Subcutaneous abdominal adipose tissue (tissue), 5 donors: ENCODE measurements around the gene BMI1.

Source experiments
- H3K27ac ChIP-seq: one replicate; pipeline ENCODE4 v1.7.0; 2013; ENCODE audit warnings: low read depth, mild to moderate bottlenecking, inconsistent platforms, low read length, moderate library complexity
- H3K27me3 ChIP-seq, 5 donors: one replicate each; pipeline ENCODE4 v1.7.0; 2013; ENCODE audit warnings: low read length in 5 of 5, inconsistent platforms in 1 of 5; ENCODE audit not compliant: control insufficient read depth in 5 of 5, insufficient read depth in 4 of 5
- H3K36me3 ChIP-seq, 5 donors: one replicate each; pipeline ENCODE4 v1.7.0; 2013; ENCODE audit warnings: low read length in 5 of 5; ENCODE audit not compliant: control insufficient read depth in 5 of 5, insufficient read depth in 5 of 5
- H3K4me1 ChIP-seq, 5 donors: one replicate each; pipeline ENCODE4 v1.7.0; 2013; ENCODE audit warnings: low read length in 5 of 5, mild to moderate bottlenecking in 3 of 5, moderate library complexity in 1 of 5; ENCODE audit not compliant: control insufficient read depth in 5 of 5, insufficient read depth in 5 of 5
- H3K4me3 ChIP-seq, 5 donors: one replicate each; pipeline ENCODE4 v1.7.0; 2013; ENCODE audit warnings: low read length in 5 of 5, low read depth in 1 of 5
- H3K9ac ChIP-seq, 5 donors: one replicate each; pipeline ENCODE4 v1.7.0; 2013; ENCODE audit warnings: low read length in 5 of 5, mild to moderate bottlenecking in 4 of 5, moderate library complexity in 3 of 5
- H3K9me3 ChIP-seq, 5 donors: one replicate each; pipeline ENCODE4 v1.7.0; 2013; ENCODE audit warnings: low read length in 5 of 5; ENCODE audit not compliant: control insufficient read depth in 5 of 5
- donor health status: healthy.
- donor health status: healthy.
- donor health status: healthy.
- donor health status: healthy.
- donor health status: healthy.

BMI1 gene

DNA sequence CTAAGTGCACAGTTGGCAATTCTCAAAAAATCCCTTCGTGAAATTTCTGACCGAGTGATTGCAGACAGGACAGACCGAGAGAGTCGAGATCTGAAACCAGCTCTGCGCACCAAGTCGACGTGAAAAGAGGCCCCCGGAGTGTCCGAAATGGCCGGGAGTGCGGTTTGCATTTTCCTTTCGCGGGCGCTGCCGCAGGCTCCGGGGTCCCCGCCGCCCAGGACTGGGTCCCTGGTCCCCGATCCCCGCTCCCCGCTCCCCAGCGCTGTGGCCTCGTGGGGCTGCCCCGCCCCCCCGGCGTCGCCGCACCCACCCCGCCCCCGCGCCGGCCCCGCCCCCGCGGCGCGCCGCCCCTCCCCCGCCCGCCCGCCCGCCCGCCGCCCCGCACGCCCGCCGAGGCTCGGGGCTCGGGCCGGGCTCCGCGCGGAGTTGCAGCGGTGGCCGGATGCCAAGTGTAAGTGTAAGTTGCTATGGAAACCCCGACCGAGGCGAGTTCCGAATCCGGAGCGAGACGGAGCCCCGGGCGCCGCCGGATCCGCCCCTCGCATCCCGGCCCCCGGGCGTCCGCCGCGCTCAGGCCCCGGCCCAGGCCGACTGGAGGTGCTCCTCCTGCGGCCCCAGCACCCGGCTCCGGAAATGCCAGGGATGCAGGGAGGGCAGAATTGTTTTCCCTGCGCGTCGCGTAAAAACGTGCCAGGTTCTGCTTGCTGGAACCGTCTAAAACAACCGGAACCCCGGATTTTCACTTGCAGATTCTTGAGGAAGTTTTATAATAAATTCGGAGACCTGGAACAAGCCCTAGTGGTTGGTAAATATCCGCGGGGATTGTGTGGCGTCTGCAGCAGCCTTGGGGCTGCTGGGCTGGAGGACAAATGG is 4.6 kb downstream of the BMI1 start:
- Histone ChIP-seq H3K27ac (peak overlapping the region; percentile 37), H3K9me3 (no peaks in the 10 kb centered on the region), H3K27me3 (peaks cover 0 to 18% (median 2%) of the 10 kb centered on the region in 5 donors), H3K4me3 (peak overlapping the region; percentile 66 to 80 (median 71)), H3K9ac (peak overlapping the region in 4 of 5 donors; percentile 61 to 75 (median 65)), H3K4me1 (peaks cover 0 to 35% (median 35%) of the 10 kb centered on the region in 5 donors), H3K36me3 (peaks cover 13 to 28% (median 15%) of the 10 kb centered on the region in 5 donors)

DNA sequence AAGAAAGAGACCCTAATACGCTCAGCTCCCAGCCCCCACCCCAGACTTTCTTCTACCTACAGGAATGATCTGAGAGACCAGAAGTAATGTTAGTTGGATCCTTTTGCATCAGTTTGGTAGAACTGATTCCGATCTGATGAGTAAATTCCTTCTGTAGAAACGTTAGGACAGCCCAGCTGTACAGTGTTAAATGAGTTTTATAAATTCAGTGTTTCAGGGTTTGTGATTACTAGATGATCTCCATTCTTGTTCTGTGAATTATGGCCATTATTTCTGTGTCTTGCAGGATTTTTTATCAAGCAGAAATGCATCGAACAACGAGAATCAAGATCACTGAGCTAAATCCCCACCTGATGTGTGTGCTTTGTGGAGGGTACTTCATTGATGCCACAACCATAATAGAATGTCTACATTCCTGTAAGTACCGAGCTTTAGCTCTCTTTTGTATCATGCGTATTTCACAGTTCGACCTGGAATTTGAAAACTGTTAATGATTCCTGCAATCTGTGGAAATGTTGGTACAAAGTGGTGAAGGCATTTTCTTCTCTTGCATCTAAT is 5.3 kb downstream of the BMI1 start:
- Histone ChIP-seq H3K9ac (peak overlapping the region in 3 of 5 donors; percentile 10 to 62 (median 52)), H3K36me3 (peaks cover 13 to 28% (median 15%) of the 10 kb centered on the region in 5 donors)

DNA sequence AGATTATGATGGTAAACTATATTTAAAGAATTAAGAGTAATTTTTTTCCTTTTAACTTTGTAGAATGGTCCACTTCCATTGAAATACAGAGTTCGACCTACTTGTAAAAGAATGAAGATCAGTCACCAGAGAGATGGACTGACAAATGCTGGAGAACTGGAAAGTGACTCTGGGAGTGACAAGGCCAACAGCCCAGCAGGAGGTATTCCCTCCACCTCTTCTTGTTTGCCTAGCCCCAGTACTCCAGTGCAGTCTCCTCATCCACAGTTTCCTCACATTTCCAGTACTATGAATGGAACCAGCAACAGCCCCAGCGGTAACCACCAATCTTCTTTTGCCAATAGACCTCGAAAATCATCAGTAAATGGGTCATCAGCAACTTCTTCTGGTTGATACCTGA is 8.3 kb downstream of the BMI1 start:
- H3K4me3 ChIP-seq = no peak overlapping the region
- H3K9ac ChIP-seq = no peak overlapping the region
- peaks cover 0 to 3% (median 0%) of the 10 kb centered on the region in 5 donors for H3K9me3 ChIP-seq
- H3K36me3 ChIP-seq = peaks cover 13 to 28% (median 15%) of the 10 kb centered on the region in 5 donors
- H3K27ac ChIP-seq = no peak overlapping the region
- H3K4me1 ChIP-seq = peaks cover 0 to 26% (median 21%) of the 10 kb centered on the region in 5 donors
- H3K27me3 ChIP-seq = peaks cover 0 to 10% (median 4%) of the 10 kb centered on the region in 5 donors

More for the DNA sequence above, 5.3 kb downstream of the BMI1 start:
- Histone ChIP-seq H3K4me3 (peak overlapping the region; percentile 64 to 73 (median 67)), H3K27ac (peak overlapping the region; percentile 37), H3K27me3 (peaks cover 0 to 18% (median 2%) of the 10 kb centered on the region in 5 donors), H3K4me1 (peaks cover 0 to 35% (median 35%) of the 10 kb centered on the region in 5 donors), H3K9me3 (no peaks in the 10 kb centered on the region)

DNA sequence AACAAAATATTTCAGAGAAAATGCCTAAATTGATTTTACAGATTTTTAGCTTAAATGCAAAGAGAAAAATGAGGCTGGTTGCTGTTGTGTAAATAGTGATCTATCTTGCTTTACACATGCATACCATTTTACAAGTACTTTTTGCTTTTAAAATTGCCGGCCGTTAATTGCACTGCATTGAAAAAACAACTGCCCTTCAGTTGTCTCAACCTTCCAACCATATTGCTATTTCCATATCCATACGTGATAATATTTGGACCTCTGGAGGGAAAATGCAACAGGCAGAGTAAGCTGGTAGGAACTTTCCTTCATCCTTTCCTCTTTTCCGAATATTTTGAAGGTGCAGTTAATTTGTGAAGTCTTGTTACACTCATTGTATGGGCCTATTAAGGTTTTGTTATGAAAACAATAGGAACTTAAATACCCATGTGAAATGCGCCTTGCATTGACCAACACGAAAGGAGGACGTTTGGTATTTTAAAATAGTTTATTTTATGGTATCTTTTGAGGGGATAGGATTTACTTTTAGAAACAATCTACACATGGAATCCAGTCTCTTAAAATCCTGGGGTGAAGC is 11.3 kb downstream of the BMI1 start:
- Histone ChIP-seq H3K9ac (no peak overlapping the region), H3K4me1 (peaks cover 0 to 37% (median 32%) of the 10 kb centered on the region in 5 donors), H3K27me3 (peaks cover 20 to 36% (median 29%) of the 10 kb centered on the region in 5 donors), H3K4me3 (no peak overlapping the region), H3K36me3 (peaks cover 12 to 21% (median 14%) of the 10 kb centered on the region in 5 donors), H3K27ac (no peak overlapping the region), H3K9me3 (peaks cover 0 to 3% (median 0%) of the 10 kb centered on the region in 5 donors)

DNA sequence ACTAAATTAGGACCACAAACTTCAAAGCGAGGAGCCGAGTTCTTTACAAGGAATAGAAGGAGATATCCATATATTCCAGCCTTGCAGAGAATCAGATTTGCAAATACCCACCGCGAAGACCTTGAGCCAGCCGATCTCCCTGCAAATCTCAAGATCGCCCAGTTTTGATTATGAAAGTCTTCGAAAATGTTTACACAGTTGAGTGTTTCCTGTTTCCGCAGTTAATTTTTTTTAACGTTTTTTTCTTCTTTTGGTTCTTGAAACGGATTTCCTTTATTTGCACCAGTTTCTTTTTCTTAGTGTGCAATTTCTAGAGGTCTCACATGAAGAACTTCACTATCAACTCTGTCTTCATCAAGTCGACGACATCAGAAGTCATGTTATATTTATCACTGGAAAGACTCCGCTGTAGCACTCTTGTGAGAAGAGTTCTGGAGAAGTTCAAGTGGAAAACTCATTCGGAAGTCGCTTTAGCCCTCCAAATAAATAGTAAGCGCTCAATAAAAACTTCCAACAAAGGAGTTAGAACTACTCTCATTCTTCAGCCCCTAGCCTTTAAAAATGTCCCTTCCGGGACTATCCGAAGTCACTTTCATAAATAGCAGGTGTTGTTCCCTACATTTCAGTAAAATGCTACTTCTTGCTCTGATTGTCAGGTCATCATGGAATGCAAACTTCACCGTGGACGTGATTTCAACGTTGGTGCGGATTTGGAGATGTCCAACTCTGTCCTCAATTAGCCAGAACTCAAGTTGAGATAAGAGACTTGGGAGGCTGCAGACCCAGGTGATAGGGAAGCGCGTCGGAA is 12.5 kb downstream of the BMI1 start:
- peak overlapping the region in 3 of 5 donors; percentile 1 to 79 (median 38) for H3K4me3 ChIP-seq
- peaks cover 0 to 37% (median 32%) of the 10 kb centered on the region in 5 donors for H3K4me1 ChIP-seq
- H3K27me3 ChIP-seq = peaks cover 32 to 46% (median 40%) of the 10 kb centered on the region in 5 donors

DNA sequence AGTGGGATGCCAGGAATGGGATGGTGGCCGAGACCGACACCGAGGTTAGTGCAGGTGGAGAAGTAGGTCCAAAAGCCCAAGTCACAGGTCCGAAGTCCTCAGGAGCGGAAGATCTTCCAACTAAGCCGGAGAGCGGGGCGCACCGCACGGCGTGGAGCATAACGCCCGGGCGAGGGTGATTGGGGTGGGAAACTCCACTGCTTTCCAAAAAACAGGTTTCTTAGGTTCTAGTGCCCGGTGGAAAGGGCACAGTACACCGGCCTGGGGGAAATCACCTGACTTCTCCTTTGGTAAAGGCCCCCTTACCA is 13.0 kb downstream of the BMI1 start:
- Histone ChIP-seq H3K27me3 (peaks cover 35 to 52% (median 45%) of the 10 kb centered on the region in 5 donors), H3K27ac (no peak overlapping the region), H3K9ac (no peak overlapping the region), H3K9me3 (peaks cover 0 to 3% (median 0%) of the 10 kb centered on the region in 5 donors), H3K4me1 (peaks cover 0 to 37% (median 32%) of the 10 kb centered on the region in 5 donors), H3K36me3 (peaks cover 11 to 14% (median 12%) of the 10 kb centered on the region in 5 donors), H3K4me3 (peak overlapping the region in 4 of 5 donors; percentile 29 to 79 (median 78))

More for the DNA sequence above, 12.5 kb downstream of the BMI1 start:
- no peak overlapping the region for H3K27ac ChIP-seq
- H3K9ac ChIP-seq = no peak overlapping the region
- H3K9me3 ChIP-seq = peaks cover 0 to 3% (median 0%) of the 10 kb centered on the region in 5 donors
- H3K36me3 ChIP-seq = peaks cover 12 to 20% (median 14%) of the 10 kb centered on the region in 5 donors

DNA sequence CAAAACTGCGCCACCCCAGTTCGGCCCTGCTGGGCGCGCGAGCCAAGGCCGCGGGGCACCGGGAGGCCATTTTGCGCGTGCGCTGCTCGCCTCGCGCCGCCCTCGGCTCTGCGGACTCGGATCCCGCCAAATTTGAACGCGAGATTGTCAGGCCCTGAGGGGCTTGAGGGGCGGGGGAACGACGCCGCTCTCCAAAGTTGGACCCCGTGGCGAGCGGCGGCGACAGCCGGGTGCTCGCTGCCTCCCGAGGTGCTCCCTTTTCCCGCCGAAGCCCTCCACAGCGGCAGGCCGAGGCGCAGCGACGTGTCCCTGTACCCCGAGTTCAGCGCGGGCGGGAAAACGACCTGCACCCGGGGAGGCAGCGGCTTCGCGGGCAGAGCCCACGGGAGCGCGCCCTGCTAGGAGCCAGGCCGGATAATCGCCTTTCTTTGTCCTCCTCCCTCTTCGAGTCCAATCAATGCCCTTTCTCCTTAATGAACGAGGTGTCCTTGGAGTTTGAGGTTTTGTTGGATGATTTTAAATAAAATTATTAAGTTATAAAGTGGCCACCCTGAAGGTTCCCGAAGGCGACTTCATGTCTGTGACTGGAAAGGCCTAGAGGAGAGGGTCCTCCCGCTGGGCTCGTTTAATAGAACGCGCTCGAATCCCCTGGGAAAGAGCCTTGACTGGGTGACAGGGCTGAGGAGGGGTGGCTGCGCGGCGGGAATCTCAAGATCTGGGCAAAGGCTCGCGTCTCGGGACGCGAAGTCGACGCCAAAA is 13.7 kb downstream of the BMI1 start:
- peaks cover 0 to 37% (median 34%) of the 10 kb centered on the region in 5 donors for H3K4me1 ChIP-seq

DNA sequence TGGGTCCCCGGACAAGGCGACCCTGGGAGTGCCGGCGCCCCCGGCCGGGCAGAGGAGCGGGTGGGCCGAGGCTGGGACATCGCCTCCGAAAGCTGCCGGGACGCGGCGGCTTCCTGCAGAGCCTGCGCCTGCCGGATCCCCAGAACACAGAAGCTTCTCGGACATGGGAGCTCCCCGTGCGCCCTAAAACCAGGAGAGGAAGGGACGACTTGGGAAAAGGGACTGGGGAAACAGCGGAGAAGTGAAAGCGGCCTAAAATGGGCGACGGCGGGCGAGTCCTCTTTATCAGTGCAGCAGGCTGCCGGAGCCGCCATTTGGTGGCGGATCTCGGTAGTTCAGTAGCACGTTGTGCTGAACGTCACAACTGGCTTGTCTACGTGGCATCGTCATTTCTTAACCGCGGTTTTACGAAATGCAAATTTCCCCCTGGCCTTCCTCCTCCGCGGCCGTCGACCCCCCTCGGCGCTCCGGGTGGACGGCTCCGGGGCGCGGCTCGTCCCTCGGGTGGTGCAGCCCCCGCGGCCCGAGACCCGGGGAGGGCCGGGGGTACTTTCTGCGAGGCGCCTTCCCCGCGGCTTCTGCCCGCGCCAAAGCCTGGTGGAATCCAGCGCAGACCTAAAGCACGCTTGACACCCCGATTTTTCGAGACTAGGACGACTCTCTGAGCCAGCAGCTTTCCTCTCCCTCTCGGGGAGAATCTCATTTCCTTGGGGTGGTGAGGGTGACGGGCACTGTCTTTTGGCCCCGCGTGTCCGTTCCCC is 14.5 kb downstream of the BMI1 start:
- peaks cover 0 to 3% (median 0%) of the 10 kb centered on the region in 5 donors for H3K9me3 ChIP-seq
- peak overlapping the region; percentile 75 to 79 (median 78) for H3K4me3 ChIP-seq
- peak overlapping the region in 1 of 5 donors; percentile 52 for H3K9ac ChIP-seq
- H3K27me3 ChIP-seq = peaks cover 35 to 58% (median 51%) of the 10 kb centered on the region in 5 donors
- no peak overlapping the region for H3K27ac ChIP-seq
- peaks cover 0 to 41% (median 38%) of the 10 kb centered on the region in 5 donors for H3K4me1 ChIP-seq
- H3K36me3 ChIP-seq = no peaks in the 10 kb centered on the region

More for the DNA sequence above, 13.7 kb downstream of the BMI1 start:
- Histone ChIP-seq H3K9ac (peak overlapping the region in 2 of 5 donors; percentile 13 to 52), H3K27me3 (peaks cover 35 to 58% (median 51%) of the 10 kb centered on the region in 5 donors), H3K9me3 (peaks cover 0 to 3% (median 0%) of the 10 kb centered on the region in 5 donors), H3K4me3 (peak overlapping the region; percentile 48 to 79 (median 78)), H3K36me3 (peaks cover 4 to 8% (median 5%) of the 10 kb centered on the region in 5 donors), H3K27ac (no peak overlapping the region)
